Endothelial cell (in vitro differentiated cells): ENCODE data around the gene PAPSS2. TPM values are rescaled to one million over a fixed set of nuclear protein-coding genes. Genes with fewer than 3 reads are reported as not detected.
A peak's percentile ranks its signal among the peaks of the same experiment; 100 is the strongest.

Experiments
- DNase-seq: peaks from one replicate; pipeline ENCODE4 v3.0.0; 2021; ENCODE audit warnings: low spot score
- H3K27ac Mint-ChIP-seq: one replicate; pipeline ENCODE4 v1.8.0; 2021; ENCODE audit warnings: mixed read lengths, inconsistent platforms; ENCODE audit not compliant: unreplicated experiment
- H3K27me3 Mint-ChIP-seq: one replicate; pipeline ENCODE4 v1.8.0; 2021; ENCODE audit warnings: mild to moderate bottlenecking, moderate library complexity, mixed read lengths, inconsistent platforms; ENCODE audit not compliant: unreplicated experiment
- H3K36me3 Mint-ChIP-seq: one replicate; pipeline ENCODE4 v1.8.0; 2021; ENCODE audit warnings: mild to moderate bottlenecking, low read depth, mixed read lengths, inconsistent platforms; ENCODE audit not compliant: unreplicated experiment
- H3K4me1 Mint-ChIP-seq: one replicate; pipeline ENCODE4 v1.8.0; 2021; ENCODE audit warnings: mild to moderate bottlenecking, mixed read lengths, inconsistent platforms; ENCODE audit not compliant: unreplicated experiment
- H3K4me3 Mint-ChIP-seq: one replicate; pipeline ENCODE4 v1.8.0; 2021; ENCODE audit warnings: mild to moderate bottlenecking, mixed read lengths, inconsistent platforms; ENCODE audit not compliant: unreplicated experiment
- H3K9me3 Mint-ChIP-seq: one replicate; pipeline ENCODE4 v1.8.0; 2021; ENCODE audit warnings: mixed read lengths, inconsistent platforms; ENCODE audit not compliant: unreplicated experiment
- CTCF ChIP-seq: fragments of 200-600 bp; sonication (generic); IDR thresholded peaks from one replicate; pipeline ENCODE4 v1.5.0; 2021; ENCODE audit warnings: antibody characterized with exemption; ENCODE audit not compliant: unreplicated experiment
- total RNA-seq: library from RNA; stranded (reverse); fragmentation: NEBNext Ultra II Directional; extraction: Animal tissue kit (Norgen Biotek cat#: 25700); gene quantifications from one replicate; pipeline ENCODE4 v1.2.1, GENCODE V29; 2021; ENCODE audit not compliant: unreplicated experiment

The PAPSS2 gene
- total RNA-seq, 1 donor from 2014 or later, result 31.0 TPM

DNA sequence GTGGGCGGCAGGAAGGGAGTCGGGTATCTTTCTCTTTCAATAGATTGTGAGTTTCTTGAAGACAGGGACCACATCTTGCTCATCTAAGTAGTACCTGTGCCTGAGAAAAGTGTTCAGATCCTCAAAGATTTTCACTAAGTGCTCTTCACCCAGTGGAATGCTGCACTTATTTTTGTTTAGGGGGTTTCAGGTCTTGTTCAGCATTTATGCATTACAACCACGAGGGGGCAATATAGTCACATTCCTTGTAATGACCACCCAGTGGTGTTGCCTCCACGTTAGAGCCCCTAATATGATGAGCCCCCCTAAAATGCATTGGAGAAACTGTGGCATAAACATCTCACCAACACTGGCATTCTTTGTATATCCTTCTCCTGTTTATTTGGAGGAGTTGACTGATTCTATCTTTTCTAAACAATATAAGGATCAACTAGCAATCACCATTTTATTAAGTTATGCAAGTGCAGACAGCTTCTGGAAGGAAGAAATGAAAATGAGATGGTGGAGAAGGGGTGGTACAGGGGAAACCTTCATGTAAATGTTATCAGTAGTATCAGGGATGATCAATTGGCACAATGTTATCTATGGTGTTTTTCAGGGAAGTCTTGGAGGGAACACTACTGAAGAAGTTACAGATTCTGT is 3.1 kb upstream of the PAPSS2 start:
- Mint-ChIP-seq H3K36me3 (no peaks in the 10 kb centered on the region), H3K9me3 (no peaks in the 10 kb centered on the region), H3K27ac (no peak overlapping the region), H3K27me3 (peaks cover 7% of the 10 kb centered on the region), H3K4me1 (peaks cover 24% of the 10 kb centered on the region), H3K4me3 (no peak overlapping the region)
- no peak for DNase-seq
- peak; percentile 83 for TF ChIP-seq CTCF

DNA sequence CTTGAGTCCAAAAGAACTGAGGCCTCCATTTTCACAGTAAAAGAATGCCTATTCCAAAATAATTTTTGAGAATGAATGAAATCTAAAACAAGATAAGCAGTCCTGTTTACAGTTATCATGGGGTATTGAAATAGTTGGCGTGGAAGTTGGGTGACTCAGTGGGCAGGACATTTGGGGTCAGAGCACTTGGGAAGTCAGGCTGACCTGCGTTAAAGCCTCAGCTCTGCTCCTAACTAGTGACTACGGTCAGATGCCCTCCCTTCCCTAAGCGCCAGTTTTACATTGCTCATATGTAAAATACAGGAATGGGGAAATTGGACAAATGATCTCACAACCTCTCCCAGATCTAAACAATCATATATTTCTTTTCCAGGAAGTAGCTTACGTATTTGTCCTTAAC is 2.3 kb upstream of the PAPSS2 start:
- TF ChIP-seq CTCF, result no peak
- no peak for DNase-seq
- no peaks in the 10 kb centered on the region for H3K36me3 Mint-ChIP-seq
- no peaks in the 10 kb centered on the region for H3K9me3 Mint-ChIP-seq
- H3K4me3 Mint-ChIP-seq, result no peak overlapping the region
- H3K27ac Mint-ChIP-seq, result no peak overlapping the region
- H3K4me1 Mint-ChIP-seq, result peaks cover 32% of the 10 kb centered on the region
- peaks cover 7% of the 10 kb centered on the region for H3K27me3 Mint-ChIP-seq

DNA sequence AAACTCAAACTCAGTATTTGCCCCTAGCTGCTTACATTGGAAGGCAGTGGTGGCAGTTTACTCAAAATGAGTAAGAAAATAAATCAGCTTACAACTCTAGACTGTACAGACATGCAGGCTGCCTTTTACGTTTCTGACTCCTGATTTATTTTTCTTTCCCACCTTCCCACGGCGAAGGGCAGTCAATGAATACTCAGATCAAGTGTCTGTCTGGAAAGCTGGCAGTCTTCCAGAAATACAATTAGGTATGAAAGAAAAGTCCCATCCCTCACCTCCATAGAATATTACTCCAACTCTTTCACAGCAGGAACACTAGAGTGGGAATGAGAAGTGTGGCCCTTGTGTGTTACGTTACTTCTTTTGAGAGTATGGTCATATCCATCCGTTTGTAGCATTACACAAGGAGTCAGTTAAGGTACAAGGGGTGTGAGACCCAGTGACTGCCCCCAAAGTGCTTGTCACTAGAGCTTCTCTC is 1.3 kb upstream of the PAPSS2 start:
- H3K27ac Mint-ChIP-seq, result no peak overlapping the region
- H3K4me1 Mint-ChIP-seq, result peaks cover 35% of the 10 kb centered on the region

GRCh38 chr10:87658858-87659555 is 671 bp upstream of the PAPSS2 start:
- H3K4me1 Mint-ChIP-seq, result peaks cover 35% of the 10 kb centered on the region
- no peak overlapping the region for H3K27ac Mint-ChIP-seq
- DNase-seq, result no peak
- peaks cover 7% of the 10 kb centered on the region for H3K27me3 Mint-ChIP-seq
- no peaks in the 10 kb centered on the region for H3K36me3 Mint-ChIP-seq
- H3K9me3 Mint-ChIP-seq, result no peaks in the 10 kb centered on the region
- H3K4me3 Mint-ChIP-seq, result peak overlapping the region; percentile 92
- TF ChIP-seq CTCF, result no peak

More for the DNA sequence above, 1.3 kb upstream of the PAPSS2 start:
- Mint-ChIP-seq H3K36me3 (no peaks in the 10 kb centered on the region), H3K4me3 (no peak overlapping the region), H3K9me3 (no peaks in the 10 kb centered on the region), H3K27me3 (peaks cover 7% of the 10 kb centered on the region)
- no peak for TF ChIP-seq CTCF
- no peak for DNase-seq
